B cell (primary cell): Measurements from ENCODE around the gene HTRA3. TPM values are rescaled to one million over a fixed set of nuclear protein-coding genes. Genes with fewer than 3 reads are reported as not detected.

ENCODE experiments used
- ATAC-seq: fragments of 200-7000 bp; cut with Tn5 transposase; one replicate; pipeline ENCODE4 v1.10.0; 2021; ENCODE audit warnings: low read depth, mild to moderate bottlenecking, moderate number of reproducible peaks, moderate library complexity
- CTCF ChIA-PET: fragments of 350-600 bp; sonication (Branson Sonifier 250); formaldehyde crosslinking; loops from one replicate; lab custom pipeline; 2021; ENCODE audit warnings: antibody characterized with exemption, inconsistent platforms; lab: Charles Lee
- POLR2A ChIA-PET: fragments of 350-600 bp; sonication (Branson Sonifier 250); formaldehyde crosslinking; loops from one replicate; lab custom pipeline; 2021; ENCODE audit warnings: antibody characterized with exemption; lab: Charles Lee
- DNase-seq: peaks from one replicate; pipeline ENCODE4 v3.0.0; 2013
- H2AFZ ChIP-seq: 2 replicates; pipeline ENCODE4 v1.6.1; 2012; ENCODE audit warnings: mild to moderate bottlenecking, low read depth, low read length; ENCODE audit not compliant: insufficient read depth, poor library complexity, severe bottlenecking
- H3K27ac ChIP-seq, 2 donors: 1 replicate in 1 of 2; 2 replicates in 1 of 2; pipeline ENCODE4 v1.5.1; 2012 to 2013; ENCODE audit warnings: low read length in 2 of 2, mild to moderate bottlenecking in 2 of 2, moderate library complexity in 1 of 2
- H3K27me3 ChIP-seq, 4 experiments: fragments of 200-600 bp in 1 of 4; sonication (generic) in 1 of 4; replicated peaks in 1 of 4; 1 replicate in 2 of 4; 2 replicates in 2 of 4; pipeline versions ENCODE4 v1.6.1 to v1.7.0; 2013 to 2016; ENCODE audit warnings: low read length in 3 of 4, mild to moderate bottlenecking in 2 of 4, mixed read lengths in 1 of 4, moderate library complexity in 1 of 4; ENCODE audit not compliant: insufficient read depth in 4 of 4, control insufficient read depth in 3 of 4; ENCODE audit errors: control extremely low read depth in 1 of 4
- H3K36me3 ChIP-seq, 2 experiments: replicated peaks in 1 of 2; 1 replicate in 1 of 2; 2 replicates in 1 of 2; pipeline versions ENCODE4 v1.6.1 to v1.7.1; 2013; ENCODE audit warnings: low read length in 1 of 2; ENCODE audit not compliant: insufficient read depth in 2 of 2, control insufficient read depth in 1 of 2; ENCODE audit errors: control extremely low read depth in 1 of 2, extremely low read depth in 1 of 2
- H3K4me1 ChIP-seq, 2 donors: fragments of 200-600 bp in 1 of 2; sonication (generic) in 1 of 2; 1 replicate in 1 of 2; 2 replicates in 1 of 2; pipeline versions ENCODE4 v1.5.1 to v1.6.1; 2013 to 2017; ENCODE audit warnings: low read length in 2 of 2; ENCODE audit not compliant: control insufficient read depth in 2 of 2, insufficient read depth in 2 of 2
- H3K4me2 ChIP-seq: replicated peaks from 2 replicates; pipeline ENCODE3; 2012; ENCODE audit warnings: mild to moderate bottlenecking, low read depth, low read length; ENCODE audit not compliant: poor library complexity, severe bottlenecking
- H3K4me3 ChIP-seq, 5 experiments: fragments of 200-600 bp in 1 of 5; sonication (generic) in 1 of 5; 1 replicate in 3 of 5; 2 replicates in 2 of 5; pipeline versions ENCODE4 v1.5.1 to v1.7.0; 2011 to 2016; ENCODE audit warnings: low read length in 4 of 5, mild to moderate bottlenecking in 4 of 5, low read depth in 2 of 5, control low read depth in 1 of 5, moderate library complexity in 1 of 5; ENCODE audit not compliant: insufficient read depth in 1 of 5; ENCODE audit errors: control extremely low read depth in 1 of 5, extremely low read depth in 1 of 5
- H3K79me2 ChIP-seq: fragments of 200-600 bp; sonication (generic); one replicate; pipeline ENCODE4 v1.6.0; 2016; ENCODE audit warnings: low read length; ENCODE audit not compliant: control insufficient read depth, insufficient read depth
- H3K9ac ChIP-seq: fragments of 200-600 bp; sonication (generic); 2 replicates; pipeline ENCODE4 v1.6.1; 2017; ENCODE audit warnings: mild to moderate bottlenecking, low read length, moderate library complexity
- H3K9me3 ChIP-seq, 3 donors: one replicate each; pipeline versions ENCODE4 v1.6.1 to v1.7.1; 2013; ENCODE audit warnings: low read length in 2 of 3; ENCODE audit not compliant: control insufficient read depth in 2 of 3, insufficient read depth in 1 of 3; ENCODE audit errors: control extremely low read depth in 1 of 3
- H4K20me1 ChIP-seq: 2 replicates; pipeline ENCODE4 v1.6.0; 2012; ENCODE audit warnings: mild to moderate bottlenecking, low read length; ENCODE audit not compliant: insufficient read depth, control insufficient read depth, poor library complexity, severe bottlenecking
- H3K27ac Mint-ChIP-seq: one replicate; pipeline ENCODE4 v1.8.0; 2021; ENCODE audit warnings: mixed read lengths
- H3K27me3 Mint-ChIP-seq: one replicate; pipeline ENCODE4 v1.8.0; 2021; ENCODE audit warnings: mixed read lengths
- H3K4me1 Mint-ChIP-seq: one replicate; pipeline ENCODE4 v1.8.0; 2021; ENCODE audit warnings: mixed read lengths
- H3K4me3 Mint-ChIP-seq: one replicate; pipeline ENCODE4 v1.8.0; 2021; ENCODE audit warnings: mixed read lengths
- H3K9me3 Mint-ChIP-seq: one replicate; pipeline ENCODE4 v1.8.0; 2022; ENCODE audit warnings: mixed read lengths; ENCODE audit not compliant: insufficient read depth
- CTCF ChIP-seq: fragments of 200-600 bp; IDR thresholded peaks from one replicate; pipeline ENCODE4 v1.8.0; 2022; ENCODE audit warnings: antibody characterized with exemption, mild to moderate bottlenecking
- EZH2 ChIP-seq: IDR thresholded peaks from 2 replicates; pipeline ENCODE4 v1.6.1; 2012; ENCODE audit warnings: borderline replicate concordance, low read depth, mild to moderate bottlenecking, moderate library complexity, low read length; ENCODE audit not compliant: insufficient read depth, poor library complexity, severe bottlenecking
- WGBS: methylation state at CpG from one replicate; pipeline ENCODE4 v1.1.5; 2013; ENCODE audit warnings: missing lambda C conversion rate; ENCODE audit not compliant: insufficient coverage; 5-methylcytosine and 5-hydroxymethylcytosine counted together
- intact Hi-C: fragments of 100-400 bp; cut with micrococcal nuclease; formaldehyde crosslinking; loops from one replicate; pipeline ENCODE4 v1.10.0; 2022
- polyA plus RNA-seq: library from polyadenylated mRNA; depleted of rRNA; stranded (reverse); fragments of >200 nt; gene quantifications from 2 replicates; pipeline ENCODE4 v1.2.3, GENCODE V29; 2012
- total RNA-seq, 2 donors: library from RNA; stranded (reverse); fragments of 120-200 nt in 1 of 2; gene quantifications; 1 replicate in 1 of 2; 2 replicates in 1 of 2; pipeline versions ENCODE4 v1.2.3 to v1.2.4, GENCODE V29; 2013 to 2022

The HTRA3 gene
- total and polyA plus RNA-seq, 2 donors (not counting 1 experiment from before 2014, with no cell fraction given), result not detected

- ATAC-seq (no peak), DNase-seq (no peak)
- peaks cover 0 to 3% of the 10 kb centered on the region in 2 donors for H3K4me1 ChIP-seq
- H3K4me2 ChIP-seq, result no peak overlapping the region
- Mint-ChIP-seq H3K27me3 (no peaks in the 10 kb centered on the region), H3K9me3 (no peaks in the 10 kb centered on the region), H3K4me3 (no peak overlapping the region), H3K27ac (no peak overlapping the region), H3K4me1 (peaks cover under 1% of the 10 kb centered on the region)
- POLR2A ChIA-PET, result no interaction called here
- H3K36me3 ChIP-seq, result no peaks in the 10 kb centered on the region
- no peak overlapping the region for H3K4me3 ChIP-seq
- H4K20me1 ChIP-seq, result peaks cover 5% of the 10 kb centered on the region
- CTCF ChIA-PET, result interaction anchor here (1.5 kb wide), 1 partner anchor 70 kb away, joined by 4 read pairs; no protein-coding TSS in a partner anchor
- no peaks in the 10 kb centered on the region for H3K9me3 ChIP-seq
- H3K79me2 ChIP-seq, result no peaks in the 10 kb centered on the region
- TF ChIP-seq CTCF, result no peak
- TF ChIP-seq EZH2, result no peak
- H3K27ac ChIP-seq, result no peak overlapping the region
- H2AFZ ChIP-seq, result no peak overlapping the region
- intact Hi-C loops, result no loop called here
- no peaks in the 10 kb centered on the region for H3K27me3 ChIP-seq
- no peak overlapping the region for H3K9ac ChIP-seq
- 97% methylated on average over 31 of the region's 31 CpGs for WGBS
Observed at GRCh38 chr4:8247047-8247930, 22.3 kb upstream of the HTRA3 start.

DNA sequence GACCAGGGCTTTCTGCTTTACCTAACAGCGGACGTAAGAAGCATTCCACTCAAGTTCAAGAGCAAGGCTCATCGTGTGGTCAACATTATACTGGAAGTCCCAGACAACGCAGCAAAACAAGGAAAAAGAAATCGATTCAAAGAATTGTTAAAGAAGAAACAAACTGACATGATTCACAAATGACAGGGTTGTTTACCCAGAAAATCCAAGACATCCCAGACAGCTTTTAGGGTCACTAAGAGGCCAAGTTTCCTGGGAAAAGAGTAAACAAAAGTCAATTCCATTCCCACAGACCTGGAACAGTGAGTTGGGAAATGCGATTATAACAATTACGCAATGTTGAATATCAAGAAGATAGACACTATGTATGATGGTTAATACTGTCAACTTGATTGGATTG lies 21.5 kb upstream of the HTRA3 start:
- no peak for ATAC-seq
- no peak for DNase-seq
- WGBS, result 86% methylated on average over 6 of the region's 7 CpGs

More for the DNA sequence above, 21.5 kb upstream of the HTRA3 start:
- Mint-ChIP-seq H3K27me3 (no peaks in the 10 kb centered on the region), H3K27ac (no peak overlapping the region), H3K4me1 (no peaks in the 10 kb centered on the region), H3K9me3 (no peaks in the 10 kb centered on the region), H3K4me3 (no peak overlapping the region)
- H3K27ac ChIP-seq, result no peak overlapping the region
- no peak overlapping the region for H3K4me3 ChIP-seq
- CTCF ChIA-PET, result no interaction called here
- H3K9ac ChIP-seq, result no peak overlapping the region
- intact Hi-C loops, result no loop called here
- no peaks in the 10 kb centered on the region for H3K9me3 ChIP-seq
- no peaks in the 10 kb centered on the region for H4K20me1 ChIP-seq
- H3K27me3 ChIP-seq, result no peaks in the 10 kb centered on the region
- no peak overlapping the region for H3K4me2 ChIP-seq
- TF ChIP-seq CTCF (no peak), EZH2 (no peak)
- no peak overlapping the region for H2AFZ ChIP-seq
- H3K79me2 ChIP-seq, result no peaks in the 10 kb centered on the region
- POLR2A ChIA-PET, result no interaction called here
- H3K4me1 ChIP-seq, result no peaks in the 10 kb centered on the region
- H3K36me3 ChIP-seq, result no peaks in the 10 kb centered on the region
